ENCODE measurements around the gene ABI3.
A peak's percentile ranks its signal among the peaks of the same experiment; 100 is the strongest.

Gene ABI3

GRCh38 chr17:49227436-49228261 is 17.1 kb downstream of the ABI3 start:
- Histone ChIP-seq H3K9ac (ENCODE audit: low read depth, low read length) (no peak overlapping the region), H3K27me3 (ENCODE audit: control insufficient read depth, insufficient read depth, low read length) (peaks cover 65% of the 10 kb centered on the region), H3K9me3 (replicated peaks; ENCODE audit: low read length) (no peaks in the 10 kb centered on the region), H3K36me3 (ENCODE audit: insufficient read depth, low read length) (no peaks in the 10 kb centered on the region), H3K4me2 (ENCODE audit: low read length) (no peak overlapping the region), H3K4me3 (ENCODE audit: low read length) (no peak overlapping the region), H3K4me1 (ENCODE audit: control insufficient read depth, insufficient read depth, low read length) (peaks cover 15% of the 10 kb centered on the region)

- peaks cover 49% of the 10 kb centered on the region for H3K27me3 ChIP-seq (ENCODE audit: control insufficient read depth, insufficient read depth, low read length)
- peaks cover 12% of the 10 kb centered on the region for H3K4me1 ChIP-seq (ENCODE audit: control insufficient read depth, insufficient read depth, low read length)
- no peaks in the 10 kb centered on the region for H3K36me3 ChIP-seq (ENCODE audit: insufficient read depth, low read length)
- H3K4me3 ChIP-seq (ENCODE audit: low read length) = no peak overlapping the region
- no peaks in the 10 kb centered on the region for H3K9me3 ChIP-seq (replicated peaks; ENCODE audit: low read length)
- H3K4me2 ChIP-seq (ENCODE audit: low read length) = peak overlapping the region; percentile 97
- no peak overlapping the region for H3K9ac ChIP-seq (ENCODE audit: low read depth, low read length)
Measured at GRCh38 chr17:49229076-49229804, 18.7 kb downstream of the ABI3 start.

GRCh38 chr17:49229805-49230600 is 19.5 kb downstream of the ABI3 start:
- H3K4me1 ChIP-seq (ENCODE audit: control insufficient read depth, insufficient read depth, low read length) = peaks cover 12% of the 10 kb centered on the region
- H3K9ac ChIP-seq (ENCODE audit: low read depth, low read length) = no peak overlapping the region
- H3K27me3 ChIP-seq (ENCODE audit: control insufficient read depth, insufficient read depth, low read length) = peaks cover 44% of the 10 kb centered on the region
- H3K4me2 ChIP-seq (ENCODE audit: low read length) = peak overlapping the region; percentile 97
- H3K9me3 ChIP-seq (replicated peaks; ENCODE audit: low read length) = no peaks in the 10 kb centered on the region
- peak overlapping the region; percentile 87 for H3K4me3 ChIP-seq (ENCODE audit: low read length)
- H3K36me3 ChIP-seq (ENCODE audit: insufficient read depth, low read length) = no peaks in the 10 kb centered on the region

GRCh38 chr17:49230636-49231562 is 20.4 kb downstream of the ABI3 start, which contains the start of gene PHOSPHO1:
Gene PHOSPHO1 (minus strand): TSS chr17:49230787. CDS start chr17:49226691, 4,096 bp downstream.
- Histone ChIP-seq H3K9me3 (replicated peaks; ENCODE audit: low read length) (no peaks in the 10 kb centered on the region), H3K27me3 (ENCODE audit: control insufficient read depth, insufficient read depth, low read length) (peaks cover 39% of the 10 kb centered on the region), H3K36me3 (ENCODE audit: insufficient read depth, low read length) (no peaks in the 10 kb centered on the region), H3K9ac (ENCODE audit: low read depth, low read length) (peak within 1 kb of the TSS; percentile 36), H3K4me1 (ENCODE audit: control insufficient read depth, insufficient read depth, low read length) (peaks cover 12% of the 10 kb centered on the region), H3K4me3 (ENCODE audit: low read length) (peak within 1 kb of the TSS; percentile 87), H3K4me2 (ENCODE audit: low read length) (peak within 1 kb of the TSS; percentile 97)

- Histone ChIP-seq H3K4me2 (ENCODE audit: low read length) (peak overlapping the region; percentile 97), H3K36me3 (ENCODE audit: insufficient read depth, low read length) (no peaks in the 10 kb centered on the region), H3K9me3 (replicated peaks; ENCODE audit: low read length) (no peaks in the 10 kb centered on the region), H3K9ac (ENCODE audit: low read depth, low read length) (no peak overlapping the region), H3K27me3 (ENCODE audit: control insufficient read depth, insufficient read depth, low read length) (peaks cover 38% of the 10 kb centered on the region), H3K4me1 (ENCODE audit: control insufficient read depth, insufficient read depth, low read length) (peaks cover 12% of the 10 kb centered on the region), H3K4me3 (ENCODE audit: low read length) (no peak overlapping the region)
Measured at GRCh38 chr17:49231563-49231894, 21.0 kb downstream of the ABI3 start.

DNA sequence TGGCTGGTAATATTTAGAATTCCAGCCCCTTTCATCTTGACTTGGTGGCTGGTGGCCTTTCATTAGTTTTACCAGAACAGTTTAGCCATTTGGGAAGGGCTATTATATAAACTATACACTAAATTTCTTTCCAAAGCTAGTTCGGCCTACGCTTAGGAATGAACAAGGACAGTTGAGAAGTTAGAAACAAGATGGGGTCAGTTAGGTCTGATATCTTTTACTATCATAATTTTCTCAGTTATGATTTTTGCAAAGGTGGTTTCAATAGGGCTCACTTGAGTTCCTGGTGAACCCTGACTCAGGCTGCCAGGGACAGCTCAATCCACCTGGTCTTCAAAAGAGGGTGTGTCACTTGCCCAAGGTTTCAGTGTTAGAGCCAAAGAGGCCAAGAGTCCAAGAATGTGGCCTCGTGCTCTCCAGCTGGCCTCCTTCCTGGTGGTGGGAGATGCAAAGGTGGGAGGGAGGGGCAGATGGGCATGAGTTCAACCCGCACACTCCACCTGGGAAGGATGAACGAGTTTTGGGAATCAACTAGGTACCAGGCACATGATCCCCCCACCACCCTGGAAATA is 24.1 kb downstream of the ABI3 start:
- H3K4me1 ChIP-seq (ENCODE audit: control insufficient read depth, insufficient read depth, low read length) = peaks cover 12% of the 10 kb centered on the region

DNA sequence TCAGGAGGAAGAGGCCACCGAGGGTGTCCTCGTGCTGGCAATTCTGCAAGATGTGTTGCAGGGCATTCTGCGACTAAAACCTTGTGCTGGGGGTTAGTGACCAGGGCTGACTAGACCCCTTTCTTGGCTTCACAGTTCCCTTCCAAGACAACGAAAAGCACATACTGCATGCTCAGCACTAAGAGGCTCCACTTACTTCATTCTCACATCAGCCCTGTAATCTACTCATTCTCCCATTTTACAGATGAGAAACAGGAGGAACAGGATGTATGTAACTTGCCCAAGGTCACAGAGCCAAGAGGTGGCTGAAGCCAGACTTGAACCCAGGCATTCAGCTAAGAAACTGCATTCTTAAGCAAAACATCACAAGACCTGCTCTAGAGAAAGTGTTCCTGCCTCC is 25.4 kb downstream of the ABI3 start:
- no peaks in the 10 kb centered on the region for H3K9me3 ChIP-seq (replicated peaks; ENCODE audit: low read length)
- no peak overlapping the region for H3K4me3 ChIP-seq (ENCODE audit: low read length)
- H3K27me3 ChIP-seq (ENCODE audit: control insufficient read depth, insufficient read depth, low read length) = peaks cover 39% of the 10 kb centered on the region

More for the DNA sequence above, 24.1 kb downstream of the ABI3 start:
- Histone ChIP-seq H3K4me2 (ENCODE audit: low read length) (no peak overlapping the region), H3K4me3 (ENCODE audit: low read length) (no peak overlapping the region), H3K9ac (ENCODE audit: low read depth, low read length) (no peak overlapping the region), H3K27me3 (ENCODE audit: control insufficient read depth, insufficient read depth, low read length) (peaks cover 36% of the 10 kb centered on the region), H3K36me3 (ENCODE audit: insufficient read depth, low read length) (no peaks in the 10 kb centered on the region), H3K9me3 (replicated peaks; ENCODE audit: low read length) (no peaks in the 10 kb centered on the region)

DNA sequence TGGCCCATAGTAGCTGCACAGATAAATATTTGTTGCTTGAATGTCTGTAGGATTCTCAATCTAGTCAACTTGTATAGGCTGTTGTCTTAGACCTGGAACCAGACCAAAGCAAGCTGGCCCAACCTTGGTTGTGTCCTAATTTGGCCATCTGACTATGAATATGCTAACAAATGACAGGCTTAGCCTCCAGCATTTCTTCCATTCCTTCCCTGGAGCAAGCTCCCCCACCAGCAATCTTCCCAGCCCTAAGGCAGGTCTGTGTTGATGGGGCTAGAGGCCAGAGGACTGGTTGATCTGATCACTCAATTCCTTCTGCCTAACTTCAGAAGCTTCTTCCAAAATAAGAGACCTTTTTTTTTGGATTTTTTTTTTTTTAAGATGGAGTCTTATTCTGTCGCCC is 29.5 kb downstream of the ABI3 start:
- Histone ChIP-seq H3K36me3 (ENCODE audit: insufficient read depth, low read length) (no peaks in the 10 kb centered on the region), H3K9ac (ENCODE audit: low read depth, low read length) (no peak overlapping the region), H3K4me2 (ENCODE audit: low read length) (no peak overlapping the region), H3K9me3 (replicated peaks; ENCODE audit: low read length) (no peaks in the 10 kb centered on the region), H3K4me3 (ENCODE audit: low read length) (no peak overlapping the region), H3K4me1 (ENCODE audit: control insufficient read depth, insufficient read depth, low read length) (no peaks in the 10 kb centered on the region), H3K27me3 (ENCODE audit: control insufficient read depth, insufficient read depth, low read length) (peaks cover 40% of the 10 kb centered on the region)

More for the DNA sequence above, 25.4 kb downstream of the ABI3 start:
- Histone ChIP-seq H3K4me1 (ENCODE audit: control insufficient read depth, insufficient read depth, low read length) (peaks cover 4% of the 10 kb centered on the region), H3K4me2 (ENCODE audit: low read length) (no peak overlapping the region), H3K36me3 (ENCODE audit: insufficient read depth, low read length) (no peaks in the 10 kb centered on the region), H3K9ac (ENCODE audit: low read depth, low read length) (no peak overlapping the region)

- Histone ChIP-seq H3K4me1 (ENCODE audit: control insufficient read depth, insufficient read depth, low read length) (no peaks in the 10 kb centered on the region), H3K4me3 (ENCODE audit: low read length) (no peak overlapping the region), H3K9ac (ENCODE audit: low read depth, low read length) (no peak overlapping the region), H3K36me3 (ENCODE audit: insufficient read depth, low read length) (no peaks in the 10 kb centered on the region), H3K27me3 (ENCODE audit: control insufficient read depth, insufficient read depth, low read length) (peaks cover 40% of the 10 kb centered on the region), H3K4me2 (ENCODE audit: low read length) (no peak overlapping the region), H3K9me3 (replicated peaks; ENCODE audit: low read length) (no peaks in the 10 kb centered on the region)
Measured at GRCh38 chr17:49240619-49241018, 30.1 kb downstream of the ABI3 start.

- peaks cover 36% of the 10 kb centered on the region for H3K27me3 ChIP-seq (ENCODE audit: control insufficient read depth, insufficient read depth, low read length)
- no peaks in the 10 kb centered on the region for H3K4me1 ChIP-seq (ENCODE audit: control insufficient read depth, insufficient read depth, low read length)
- no peak overlapping the region for H3K4me3 ChIP-seq (ENCODE audit: low read length)
- H3K9me3 ChIP-seq (replicated peaks; ENCODE audit: low read length) = no peaks in the 10 kb centered on the region
- H3K9ac ChIP-seq (ENCODE audit: low read depth, low read length) = no peak overlapping the region
- no peaks in the 10 kb centered on the region for H3K36me3 ChIP-seq (ENCODE audit: insufficient read depth, low read length)
- H3K4me2 ChIP-seq (ENCODE audit: low read length) = no peak overlapping the region
Measured at GRCh38 chr17:49241040-49241439, 30.5 kb downstream of the ABI3 start.

Data from skeletal muscle satellite cell (primary cell).